Large intestine (tissue), 3 donors: ENCODE measurements around the gene PAX4. TPM values are rescaled to one million over a fixed set of nuclear protein-coding genes. Genes with fewer than 3 reads are reported as not detected.
"Not testable (repeated sequence)": the region's sequence is repeated elsewhere in the genome, so short reads cannot be mapped to it uniquely, and the experiment has no call there.

Source experiments
- DNase-seq, 2 donors: peaks; one replicate each; pipeline versions ENCODE4 v3.0.0 to v3.0.0-alpha.2; 2013
- H3K27ac ChIP-seq: one replicate; pipeline ENCODE4 v1.5.1; 2013; ENCODE audit warnings: low read length
- H3K27me3 ChIP-seq: 2 replicates; pipeline ENCODE4 v1.6.1; 2013; ENCODE audit warnings: low read length; ENCODE audit not compliant: control insufficient read depth, insufficient read depth
- H3K36me3 ChIP-seq: 2 replicates; pipeline ENCODE4 v1.6.1; 2013; ENCODE audit warnings: low read length; ENCODE audit not compliant: control insufficient read depth, insufficient read depth
- H3K4me1 ChIP-seq: one replicate; pipeline ENCODE4 v1.6.1; 2013; ENCODE audit warnings: low read length; ENCODE audit not compliant: control insufficient read depth, insufficient read depth
- H3K4me3 ChIP-seq: one replicate; pipeline ENCODE4 v1.5.1; 2013; ENCODE audit warnings: low read length
- H3K9me3 ChIP-seq: one replicate; pipeline ENCODE4 v1.6.1; 2013; ENCODE audit warnings: mild to moderate bottlenecking, low read depth, low read length, moderate library complexity; ENCODE audit not compliant: control insufficient read depth
- WGBS: methylation state at CpG from one replicate; pipeline ENCODE4 v1.1.5; 2013; ENCODE audit warnings: low lambda C conversion rate; ENCODE audit not compliant: insufficient coverage; 5-methylcytosine and 5-hydroxymethylcytosine counted together
- polyA plus RNA-seq: library from polyadenylated mRNA; unstranded; fragments of 120-200 nt; gene quantifications from one replicate; pipeline ENCODE4 v1.2.1, GENCODE V29; 2013

The PAX4 gene
- polyA plus RNA-seq, 1 donor = 2.8 TPM

- WGBS = no CpG with 5 or more reads among the region's 3 CpGs
- not testable (repeated sequence) for H3K36me3 ChIP-seq, H3K9me3 ChIP-seq, H3K4me1 ChIP-seq, H3K4me3 ChIP-seq, H3K27me3 ChIP-seq, DNase-seq, H3K27ac ChIP-seq
Observed at GRCh38 chr7:127568034-127568433, 49.9 kb downstream of the PAX4 start.

GRCh38 chr7:127566242-127566641 lies 51.7 kb downstream of the PAX4 start:
- no peaks in the 10 kb centered on the region for H3K9me3 ChIP-seq
- no peak overlapping the region for H3K4me3 ChIP-seq
- WGBS = no CpG with 5 or more reads among the region's 3 CpGs
- no peak for DNase-seq
- H3K27me3 ChIP-seq = no peaks in the 10 kb centered on the region
- H3K36me3 ChIP-seq = no peaks in the 10 kb centered on the region
- H3K27ac ChIP-seq = no peak overlapping the region
- no peaks in the 10 kb centered on the region for H3K4me1 ChIP-seq

Other genes starting within 250 kb of the PAX4 start
- gene ZNF800, start 225.4 kb downstream of the PAX4 start, polyA plus RNA-seq = 22.1 TPM
- 13.1 TPM for gene GCC1, start 32.5 kb downstream of the PAX4 start, polyA plus RNA-seq
- 225 TPM for gene ARF5, start 29.7 kb downstream of the PAX4 start, polyA plus RNA-seq
- gene FSCN3, start 24.4 kb downstream of the PAX4 start, polyA plus RNA-seq = 0.43 TPM
- 144 TPM for gene SND1, start 34.1 kb upstream of the PAX4 start, polyA plus RNA-seq